A549 (cell line): Measurements from ENCODE around the gene ZFHX3.

Experiments used
- CHD2 ChIP-seq: fragments of 150-350 bp; IDR thresholded peaks from 2 replicates; pipeline ENCODE4 v1.6.1; 2014; ENCODE audit warnings: low read length; ENCODE audit not compliant: partially characterized antibody
- CHD4 ChIP-seq: fragments of 200-600 bp; sonication (generic); IDR thresholded peaks from 2 replicates; pipeline ENCODE4 v1.6.1; 2016; ENCODE audit warnings: antibody characterized with exemption, mild to moderate bottlenecking, borderline replicate concordance
- GATA3 ChIP-seq: IDR thresholded peaks from 2 replicates; pipeline ENCODE4 v1.6.1; 2012; ENCODE audit warnings: borderline replicate concordance
- HDAC2 ChIP-seq: fragments of 200-600 bp; sonication (generic); IDR thresholded peaks from 2 replicates; pipeline ENCODE4 v1.6.1; 2016
- NFE2L2 ChIP-seq: fragments of 150-350 bp; conservative IDR thresholded peaks from 2 replicates; pipeline ENCODE4 v1.6.1; 2014; ENCODE audit warnings: low read length
- NR3C1 ChIP-seq: fragments of >200 bp; sonication (Bioruptor Twin); formaldehyde crosslinking; IDR thresholded peaks from 3 replicates; pipeline ENCODE4 v1.6.1; 2017
- RAD21 ChIP-seq, 2 experiments: fragments of >200 bp in 1 of 2; sonication (Bioruptor Twin) in 1 of 2; formaldehyde crosslinking in 1 of 2; IDR thresholded peaks in 1 of 2; conservative IDR thresholded peaks in 1 of 2; 2 replicates in 1 of 2; 3 replicates in 1 of 2; pipeline ENCODE4 v1.6.1; 2012 to 2018; ENCODE audit warnings: inconsistent platforms in 1 of 2
- RFX5 ChIP-seq: fragments of 450-650 bp; IDR thresholded peaks from 2 replicates; pipeline ENCODE4 v1.7.1; 2014; ENCODE audit warnings: antibody characterized with exemption, mild to moderate bottlenecking, moderate library complexity
- TF ChIP-seq, protein P1 (sequence below): fragments of >200 bp; sonication (Bioruptor Twin); formaldehyde crosslinking; IDR thresholded peaks from 3 replicates; pipeline ENCODE4 v1.5.1; 2016

- TF ChIP-seq, protein P1, sequence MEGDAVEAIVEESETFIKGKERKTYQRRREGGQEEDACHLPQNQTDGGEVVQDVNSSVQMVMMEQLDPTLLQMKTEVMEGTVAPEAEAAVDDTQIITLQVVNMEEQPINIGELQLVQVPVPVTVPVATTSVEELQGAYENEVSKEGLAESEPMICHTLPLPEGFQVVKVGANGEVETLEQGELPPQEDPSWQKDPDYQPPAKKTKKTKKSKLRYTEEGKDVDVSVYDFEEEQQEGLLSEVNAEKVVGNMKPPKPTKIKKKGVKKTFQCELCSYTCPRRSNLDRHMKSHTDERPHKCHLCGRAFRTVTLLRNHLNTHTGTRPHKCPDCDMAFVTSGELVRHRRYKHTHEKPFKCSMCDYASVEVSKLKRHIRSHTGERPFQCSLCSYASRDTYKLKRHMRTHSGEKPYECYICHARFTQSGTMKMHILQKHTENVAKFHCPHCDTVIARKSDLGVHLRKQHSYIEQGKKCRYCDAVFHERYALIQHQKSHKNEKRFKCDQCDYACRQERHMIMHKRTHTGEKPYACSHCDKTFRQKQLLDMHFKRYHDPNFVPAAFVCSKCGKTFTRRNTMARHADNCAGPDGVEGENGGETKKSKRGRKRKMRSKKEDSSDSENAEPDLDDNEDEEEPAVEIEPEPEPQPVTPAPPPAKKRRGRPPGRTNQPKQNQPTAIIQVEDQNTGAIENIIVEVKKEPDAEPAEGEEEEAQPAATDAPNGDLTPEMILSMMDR = no peak
- TF ChIP-seq HDAC2 = no peak
- TF ChIP-seq GATA3 = no peak
- TF ChIP-seq RAD21 (conservative IDR thresholded peaks at IDR 0.05 in 1 of 2, IDR thresholded peaks at IDR 0.05 in 1 of 2) = no peak
- TF ChIP-seq CHD4 = no peak
- no peak for TF ChIP-seq RFX5
- no peak for TF ChIP-seq CHD2
- no peak for TF ChIP-seq NR3C1
- no peak for TF ChIP-seq NFE2L2
Measured at GRCh38 chr16:72928090-72928981, 119.6 kb downstream of the ZFHX3 start.
